SU-DHL-6 (cell line): Measurements from ENCODE around the gene MOGAT3.

Experiments
- H2AFZ ChIP-seq: fragments of 200-600 bp; sonication (generic); 2 replicates; pipeline ENCODE4 v1.6.1; 2014; ENCODE audit warnings: low read depth, mild to moderate bottlenecking, moderate library complexity, mixed read lengths, antibody characterized with exemption, low read length; ENCODE audit not compliant: severe bottlenecking
- H3F3A ChIP-seq: fragments of 200-600 bp; shearing (Covaris generic); 2 replicates; pipeline ENCODE4 v1.6.0; 2016; ENCODE audit warnings: antibody characterized with exemption, mild to moderate bottlenecking; ENCODE audit not compliant: insufficient read depth
- H3K27ac ChIP-seq: fragments of 200-600 bp; sonication (generic); 2 replicates; pipeline ENCODE4 v1.5.1; 2016; ENCODE audit warnings: low read depth, mild to moderate bottlenecking, low read length, moderate library complexity, mixed read lengths
- H3K27me3 ChIP-seq: fragments of 200-600 bp; sonication (generic), shearing (Covaris generic); 2 replicates; pipeline ENCODE4 v1.6.0; 2014; ENCODE audit warnings: mild to moderate bottlenecking, low read length
- H3K36me3 ChIP-seq: fragments of 200-600 bp; sonication (generic); 2 replicates; pipeline ENCODE4 v1.6.1; 2014; ENCODE audit warnings: mild to moderate bottlenecking, low read length, mixed read lengths
- H3K4me2 ChIP-seq: fragments of 300-600, 200-600 bp; shearing (Covaris generic), sonication (generic); 2 replicates; pipeline ENCODE4 v1.6.0; 2014; ENCODE audit warnings: low read length, low read depth, mild to moderate bottlenecking; ENCODE audit not compliant: poor library complexity, severe bottlenecking
- H3K4me3 ChIP-seq: fragments of 200-600 bp; sonication (generic); 2 replicates; pipeline ENCODE4 v1.5.1; 2014; ENCODE audit warnings: antibody characterized with exemption, low read length, mild to moderate bottlenecking, mixed read lengths; ENCODE audit not compliant: insufficient read depth, poor library complexity, severe bottlenecking
- H3K79me2 ChIP-seq: fragments of 200-600 bp; sonication (generic); 2 replicates; pipeline ENCODE4 v1.6.1; 2014; ENCODE audit warnings: mild to moderate bottlenecking, low read length, moderate library complexity; ENCODE audit not compliant: insufficient read depth
- H3K9ac ChIP-seq: fragments of 200-600 bp; sonication (generic); 2 replicates; pipeline ENCODE4 v1.7.0; 2014; ENCODE audit warnings: mild to moderate bottlenecking, low read length
- H3K9me2 ChIP-seq: fragments of 200-600 bp; sonication (generic); replicated peaks from 2 replicates; pipeline ENCODE4 v1.6.1; 2014; ENCODE audit warnings: low read length; ENCODE audit not compliant: insufficient read depth
- H3K9me3 ChIP-seq: fragments of 200-600 bp; sonication (generic); 2 replicates; pipeline ENCODE4 v1.6.1; 2014; ENCODE audit warnings: low read length, mixed read lengths; ENCODE audit not compliant: insufficient read depth
- H4K20me1 ChIP-seq: fragments of 200-600 bp; sonication (generic); 2 replicates; pipeline ENCODE4 v1.6.1; 2014; ENCODE audit warnings: low read depth, mild to moderate bottlenecking, antibody characterized with exemption, low read length, moderate library complexity, mixed read lengths
- CTCF ChIP-seq: fragments of 200-600 bp; sonication (generic); IDR thresholded peaks from one replicate; pipeline ENCODE4 v1.5.1; 2017; ENCODE audit warnings: antibody characterized with exemption, mild to moderate bottlenecking, low read length, moderate library complexity; ENCODE audit not compliant: insufficient read depth, poor library complexity, severe bottlenecking
- EZH2phosphoT487 ChIP-seq: fragments of 200-600 bp; sonication (generic), shearing (Covaris generic); conservative IDR thresholded peaks from 2 replicates; pipeline ENCODE4 v1.6.1; 2018; ENCODE audit warnings: mild to moderate bottlenecking, antibody characterized with exemption, low read length, moderate library complexity, mixed read lengths

MOGAT3 gene

GRCh38 chr7:101232141-101232850 lies 31.5 kb upstream of the MOGAT3 start:
- Histone ChIP-seq H3K9me3 (no peaks in the 10 kb centered on the region), H3K4me2 (no peak overlapping the region), H3K27me3 (no peaks in the 10 kb centered on the region), H3K27ac (no peak overlapping the region), H3K4me3 (no peak overlapping the region), H3K79me2 (no peaks in the 10 kb centered on the region), H2AFZ (no peak overlapping the region), H3K9me2 (no peaks in the 10 kb centered on the region), H3K9ac (no peak overlapping the region), H3F3A (no peaks in the 10 kb centered on the region), H3K36me3 (no peaks in the 10 kb centered on the region), H4K20me1 (no peaks in the 10 kb centered on the region)
- TF ChIP-seq EZH2phosphoT487 (no peak), CTCF (no peak)

GRCh38 chr7:101231644-101232043 lies 30.8 kb upstream of the MOGAT3 start:
- Histone ChIP-seq H3K27ac (no peak overlapping the region), H3K27me3 (no peaks in the 10 kb centered on the region), H2AFZ (no peak overlapping the region), H4K20me1 (no peaks in the 10 kb centered on the region), H3K4me3 (no peak overlapping the region), H3K9me3 (no peaks in the 10 kb centered on the region), H3K9me2 (no peaks in the 10 kb centered on the region), H3K36me3 (no peaks in the 10 kb centered on the region), H3K9ac (no peak overlapping the region), H3K4me2 (no peak overlapping the region), H3K79me2 (no peaks in the 10 kb centered on the region), H3F3A (no peaks in the 10 kb centered on the region)
- no peak for TF ChIP-seq EZH2phosphoT487

GRCh38 chr7:101226721-101227120 lies 25.9 kb upstream of the MOGAT3 start:
- TF ChIP-seq EZH2phosphoT487: no peak
- no peak for TF ChIP-seq CTCF
- Histone ChIP-seq H3K9ac (no peak overlapping the region), H3K36me3 (no peaks in the 10 kb centered on the region)

GRCh38 chr7:101225650-101226049 lies 24.8 kb upstream of the MOGAT3 start:
- H4K20me1 ChIP-seq: no peaks in the 10 kb centered on the region
- H3K4me3 ChIP-seq: no peak overlapping the region
- no peaks in the 10 kb centered on the region for H3K9me3 ChIP-seq
- H3K27me3 ChIP-seq: no peaks in the 10 kb centered on the region
- no peak overlapping the region for H3K4me2 ChIP-seq
- H3K9me2 ChIP-seq: no peaks in the 10 kb centered on the region
- H3K27ac ChIP-seq: no peak overlapping the region
- no peak overlapping the region for H3K9ac ChIP-seq
- TF ChIP-seq CTCF: no peak
- TF ChIP-seq EZH2phosphoT487: no peak
- H3F3A ChIP-seq: no peaks in the 10 kb centered on the region
- no peaks in the 10 kb centered on the region for H3K79me2 ChIP-seq
- no peaks in the 10 kb centered on the region for H3K36me3 ChIP-seq
- H2AFZ ChIP-seq: no peak overlapping the region

More at GRCh38 chr7:101226721-101227120, 25.9 kb upstream of the MOGAT3 start:
- Histone ChIP-seq H3K27ac (no peak overlapping the region), H3K79me2 (no peaks in the 10 kb centered on the region), H2AFZ (no peak overlapping the region), H4K20me1 (no peaks in the 10 kb centered on the region), H3K9me2 (no peaks in the 10 kb centered on the region), H3K4me2 (no peak overlapping the region), H3F3A (no peaks in the 10 kb centered on the region), H3K4me3 (no peak overlapping the region), H3K9me3 (no peaks in the 10 kb centered on the region), H3K27me3 (no peaks in the 10 kb centered on the region)
